Fibroblast of villous mesenchyme (primary cell): ENCODE measurements around the gene CIT. TPM values are rescaled to one million over a fixed set of nuclear protein-coding genes. Genes with fewer than 3 reads are reported as not detected.

Source experiments
- DNase-seq: peaks from one replicate; pipeline ENCODE4 v3.0.0-alpha.2; 2010; ENCODE audit warnings: low read depth
- H3K4me3 ChIP-seq: 2 replicates; pipeline ENCODE4 v1.5.1; 2011; ENCODE audit warnings: low read depth, mild to moderate bottlenecking, low read length
- total RNA-seq: library from RNA; depleted of rRNA; stranded (reverse); fragments of >200 nt; gene quantifications from 2 replicates; pipeline ENCODE4 v1.2.3, GENCODE V29; 2012
- TF ChIP-seq, protein P1 (sequence below): IDR thresholded peaks from 2 replicates; pipeline ENCODE4 v1.5.1; 2012; ENCODE audit warnings: low read depth, mild to moderate bottlenecking, low read length; ENCODE audit not compliant: insufficient read depth

The CIT gene
- total RNA-seq, 1 donor, result 20.7 TPM

DNA sequence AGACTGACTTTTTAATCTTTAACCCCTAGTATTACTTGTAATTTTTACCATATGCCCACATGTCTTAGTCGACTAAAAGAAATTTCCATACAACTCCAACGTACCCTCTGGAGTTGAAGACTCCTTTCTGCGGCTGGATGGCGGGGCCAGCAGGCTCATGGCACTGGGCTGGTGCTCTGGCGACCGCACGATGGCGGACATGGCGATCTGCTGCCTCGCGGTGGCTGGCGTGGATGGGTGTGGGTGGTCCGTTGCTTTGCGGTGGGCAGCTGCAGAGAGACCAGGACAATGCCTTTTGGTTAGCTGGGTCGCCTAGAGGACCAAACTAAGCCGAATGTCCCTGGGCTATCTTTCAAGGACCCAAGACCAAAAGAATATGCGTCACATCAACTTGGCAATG is 159.0 kb downstream of the CIT start:
- no peak overlapping the region for H3K4me3 ChIP-seq
- TF ChIP-seq, protein P1, sequence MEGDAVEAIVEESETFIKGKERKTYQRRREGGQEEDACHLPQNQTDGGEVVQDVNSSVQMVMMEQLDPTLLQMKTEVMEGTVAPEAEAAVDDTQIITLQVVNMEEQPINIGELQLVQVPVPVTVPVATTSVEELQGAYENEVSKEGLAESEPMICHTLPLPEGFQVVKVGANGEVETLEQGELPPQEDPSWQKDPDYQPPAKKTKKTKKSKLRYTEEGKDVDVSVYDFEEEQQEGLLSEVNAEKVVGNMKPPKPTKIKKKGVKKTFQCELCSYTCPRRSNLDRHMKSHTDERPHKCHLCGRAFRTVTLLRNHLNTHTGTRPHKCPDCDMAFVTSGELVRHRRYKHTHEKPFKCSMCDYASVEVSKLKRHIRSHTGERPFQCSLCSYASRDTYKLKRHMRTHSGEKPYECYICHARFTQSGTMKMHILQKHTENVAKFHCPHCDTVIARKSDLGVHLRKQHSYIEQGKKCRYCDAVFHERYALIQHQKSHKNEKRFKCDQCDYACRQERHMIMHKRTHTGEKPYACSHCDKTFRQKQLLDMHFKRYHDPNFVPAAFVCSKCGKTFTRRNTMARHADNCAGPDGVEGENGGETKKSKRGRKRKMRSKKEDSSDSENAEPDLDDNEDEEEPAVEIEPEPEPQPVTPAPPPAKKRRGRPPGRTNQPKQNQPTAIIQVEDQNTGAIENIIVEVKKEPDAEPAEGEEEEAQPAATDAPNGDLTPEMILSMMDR, result no peak
- DNase-seq, result no peak

DNA sequence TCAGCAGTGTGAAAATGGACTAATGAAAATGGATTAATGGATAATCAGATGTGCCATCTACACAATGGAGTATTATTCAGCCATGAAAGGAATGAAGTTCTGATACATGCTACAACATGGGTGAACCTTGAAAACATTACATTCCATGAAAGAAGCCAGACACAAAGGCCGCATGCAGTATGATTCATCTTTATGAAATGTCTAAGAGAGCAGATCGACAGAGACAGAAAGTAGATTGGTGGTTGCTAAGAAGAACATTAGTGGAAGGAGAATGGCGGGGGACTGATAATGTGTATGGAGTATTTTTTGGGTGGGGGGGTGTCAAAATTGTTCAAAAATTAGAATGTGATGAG is 161.9 kb downstream of the CIT start:
- DNase-seq, result peak; percentile 34
- H3K4me3 ChIP-seq, result no peak overlapping the region
- TF ChIP-seq, protein P1, result no peak

DNA sequence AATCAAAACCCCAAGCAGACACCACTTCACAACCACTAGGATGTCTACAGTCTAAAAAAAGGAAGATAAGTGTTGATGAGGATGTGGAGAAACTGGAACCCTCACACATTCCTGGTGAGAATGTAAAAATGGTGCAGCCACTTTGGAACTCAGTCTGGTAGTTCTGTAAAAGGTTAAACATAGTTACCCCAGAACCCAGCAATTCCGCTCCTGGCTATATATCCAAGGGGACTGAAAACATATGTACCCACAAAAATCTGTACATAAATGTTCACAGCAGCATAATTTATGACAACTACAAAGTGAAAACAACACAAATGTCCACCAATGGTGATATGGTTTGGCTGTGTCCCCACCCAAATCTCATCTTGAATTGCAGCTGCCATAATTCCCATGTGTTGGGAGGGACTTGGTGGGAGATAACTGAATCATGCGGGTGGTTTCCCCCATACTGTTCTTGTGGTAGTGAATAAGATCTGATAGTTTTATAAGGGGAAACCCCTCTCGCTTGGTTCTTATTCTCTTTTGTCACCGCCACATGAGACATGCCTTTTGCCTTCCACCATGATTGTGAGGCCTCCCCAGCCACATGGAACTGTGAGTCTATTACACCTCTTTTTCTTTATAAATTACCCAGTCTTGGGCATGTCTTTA is 162.4 kb downstream of the CIT start:
- TF ChIP-seq, protein P1, result no peak
- no peak for DNase-seq
- no peak overlapping the region for H3K4me3 ChIP-seq

DNA sequence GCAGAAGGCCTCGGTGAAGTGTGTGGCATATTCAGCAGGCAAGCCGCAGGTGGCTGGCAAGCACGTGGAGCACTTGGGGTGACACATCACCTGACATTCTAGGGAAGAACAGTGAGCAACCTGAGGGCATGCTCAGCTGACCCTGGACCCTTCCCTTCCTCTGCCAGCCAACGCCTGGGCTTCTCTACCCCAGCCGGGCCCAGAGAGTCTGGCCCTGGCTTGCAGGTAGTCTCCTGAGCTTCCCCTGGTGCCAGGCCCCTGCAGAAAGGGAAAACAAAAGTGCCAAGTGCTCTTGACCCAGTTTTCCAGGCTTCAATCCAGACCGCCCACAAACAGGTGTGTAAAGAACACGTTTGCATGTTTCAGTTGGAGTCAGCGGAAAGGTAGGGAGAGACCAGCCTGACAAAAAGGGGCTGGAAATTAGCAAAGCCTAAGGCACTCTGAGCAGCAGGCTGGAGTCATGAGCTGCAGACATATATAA is 163.5 kb downstream of the CIT start:
- DNase-seq, result no peak
- no peak overlapping the region for H3K4me3 ChIP-seq
- TF ChIP-seq, protein P1, result no peak

DNA sequence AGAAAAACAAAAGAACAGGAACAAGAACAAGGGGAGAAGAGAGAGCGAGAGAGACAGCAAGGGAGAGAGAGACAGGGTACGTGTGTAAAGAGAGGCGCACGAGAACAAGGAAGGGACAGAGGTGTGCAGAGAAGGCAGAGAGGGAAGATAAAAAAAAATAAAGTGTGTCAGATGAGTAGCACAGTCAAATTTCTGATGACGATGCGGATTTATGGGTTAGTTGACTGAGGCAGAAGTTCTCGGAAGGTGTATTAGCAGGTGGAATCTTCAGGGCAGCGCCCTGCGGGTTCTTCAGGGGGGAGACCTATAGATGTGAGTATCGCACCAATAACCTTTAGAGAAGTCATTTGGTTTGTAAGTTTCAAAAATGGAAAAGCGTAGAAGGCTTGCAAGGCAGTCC is 164.4 kb downstream of the CIT start:
- TF ChIP-seq, protein P1, result no peak
- H3K4me3 ChIP-seq, result no peak overlapping the region
- no peak for DNase-seq

DNA sequence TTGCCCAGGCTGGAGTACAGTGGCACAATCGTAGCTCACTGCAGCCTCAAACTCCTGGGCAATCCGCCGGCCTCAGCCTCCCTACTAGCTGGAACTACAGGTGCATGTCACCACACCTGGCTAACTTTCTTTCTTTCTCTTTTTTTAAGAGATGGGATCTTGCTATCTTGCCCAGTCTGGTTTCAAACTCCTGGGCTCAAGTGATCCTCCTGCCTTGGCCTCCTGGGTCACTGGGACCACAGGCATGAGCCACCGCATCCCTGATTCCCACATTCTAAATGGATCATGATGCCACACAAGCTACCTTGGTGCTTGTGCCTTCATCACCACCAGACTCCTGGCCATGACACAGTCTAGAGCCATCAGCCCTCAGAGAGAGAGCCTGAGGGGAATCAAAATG is 165.4 kb downstream of the CIT start:
- H3K4me3 ChIP-seq, result no peak overlapping the region
- no peak for DNase-seq
- TF ChIP-seq, protein P1, result no peak
